Activated CD8-positive, alpha-beta memory T cell treated with anti-CD3 and anti-CD28 coated beads, Interleukin-2, amount 50 U/mL, for 24 hours (primary cell): ENCODE measurements around the gene METTL23.
"Not testable (repeated sequence)": the region's sequence is repeated elsewhere in the genome, so short reads cannot be mapped to it uniquely, and the experiment has no call there.

Experiments
- DNase-seq: peaks from one replicate; pipeline ENCODE4 v3.0.0-alpha.2; 2020; ENCODE audit errors: extremely low read depth

Gene METTL23

GRCh38 chr17:76713765-76714164, 12.9 kb upstream of the METTL23 start:
- DNase-seq = no peak

GRCh38 chr17:76714336-76714735, 12.3 kb upstream of the METTL23 start:
- no peak for DNase-seq

GRCh38 chr17:76714822-76715495, 11.7 kb upstream of the METTL23 start:
- peak; percentile 58 for DNase-seq

- no peak for DNase-seq
Observed at GRCh38 chr17:76715496-76715830, 11.2 kb upstream of the METTL23 start.

- DNase-seq = peak; percentile 46
Observed at GRCh38 chr17:76716146-76716838, 10.3 kb upstream of the METTL23 start.

GRCh38 chr17:76716839-76717215, 9.8 kb upstream of the METTL23 start:
- DNase-seq = no peak

GRCh38 chr17:76718516-76718915, 8.1 kb upstream of the METTL23 start:
- no peak for DNase-seq

GRCh38 chr17:76720211-76720610, 6.4 kb upstream of the METTL23 start:
- DNase-seq = no peak

- DNase-seq = no peak
Observed at GRCh38 chr17:76720941-76721340, 5.7 kb upstream of the METTL23 start.

- DNase-seq = no peak
Observed at GRCh38 chr17:76721463-76721862, 5.2 kb upstream of the METTL23 start.

GRCh38 chr17:76722279-76722678, 4.4 kb upstream of the METTL23 start:
- no peak for DNase-seq

- not testable (repeated sequence) for DNase-seq
Observed at GRCh38 chr17:76722977-76723376, 3.7 kb upstream of the METTL23 start.

GRCh38 chr17:76723812-76724211, 2.8 kb upstream of the METTL23 start:
- DNase-seq = no peak

- DNase-seq = peak; percentile 50
Observed at GRCh38 chr17:76725580-76726230, 934 bp upstream of the METTL23 start.

GRCh38 chr17:76726231-76726775, 336 bp upstream of the METTL23 start, which contains the start of gene JMJD6:
TSS of gene JMJD6 (minus strand) at chr17:76726606. CDS start at chr17:76726475, 131 bp downstream.
- peak; percentile 88 for DNase-seq

GRCh38 chr17:76727745-76728456, 1.3 kb downstream of the METTL23 start:
- no peak for DNase-seq

GRCh38 chr17:76731800-76732733, 5.4 kb downstream of the METTL23 start:
- not testable (repeated sequence) for DNase-seq

- DNase-seq = no peak
Observed at GRCh38 chr17:76732734-76733617, 6.3 kb downstream of the METTL23 start.

GRCh38 chr17:76733618-76733957, 6.9 kb downstream of the METTL23 start:
- no peak for DNase-seq
